ENCODE measurements around the gene RNF222. TPM values are rescaled to one million over a fixed set of nuclear protein-coding genes. Genes with fewer than 3 reads are reported as not detected.

RNF222 gene
- polyA plus RNA-seq, 1 donor (not counting 4 experiments of a cell fraction or from before 2014, with no cell fraction given): 0.18 TPM

DNA sequence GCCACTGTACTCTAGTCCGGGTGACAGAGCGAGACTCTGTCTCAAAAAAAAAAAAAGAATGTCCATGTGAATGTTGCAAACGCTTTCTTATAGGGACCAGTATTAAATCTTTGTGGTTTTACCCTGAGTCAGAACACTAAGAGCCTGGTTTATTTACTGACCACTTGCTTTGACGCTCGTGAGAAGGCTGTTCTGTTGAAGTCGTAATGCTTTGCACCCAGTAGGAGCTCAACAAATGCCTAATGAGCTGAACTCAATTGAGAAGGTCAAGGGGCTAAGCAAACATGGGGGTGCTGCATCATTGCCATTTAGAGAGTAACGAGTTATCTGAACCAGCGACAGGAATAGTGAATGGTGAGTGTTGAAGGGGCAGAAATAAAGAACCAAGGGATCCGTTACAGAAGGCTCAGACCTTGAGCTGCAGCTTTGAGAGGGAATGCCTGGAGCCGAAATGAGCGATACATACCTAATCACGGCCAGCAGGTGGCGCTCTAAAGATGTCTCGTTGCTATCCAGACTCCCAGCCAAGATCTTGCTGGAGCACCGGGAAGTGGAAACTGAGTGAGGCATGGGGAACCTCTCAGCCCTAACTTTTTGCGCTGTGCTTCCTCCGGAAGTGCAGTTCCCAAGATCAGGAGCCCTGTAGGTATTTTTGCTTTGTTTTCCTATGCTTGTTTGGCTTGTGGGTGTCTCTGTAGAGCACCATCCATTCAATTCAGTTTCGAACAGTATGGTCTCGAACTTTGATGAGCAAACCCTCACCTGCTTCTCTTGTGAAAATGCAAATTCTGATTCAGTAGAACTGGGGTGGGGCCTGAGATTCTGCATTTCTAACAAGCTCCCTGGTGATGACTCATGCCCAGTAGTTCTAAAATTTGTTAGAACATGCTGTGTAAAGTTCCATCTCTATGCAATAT, 12.6 kb upstream of the RNF222 start:
- no peaks in the 10 kb centered on the region for H3K79me2 ChIP-seq (ENCODE audit: control insufficient read depth, insufficient read depth, low read length)
- peak; percentile 76 for DNase-seq (ENCODE audit: low read depth, low spot score)
- no peaks in the 10 kb centered on the region for H3K36me3 ChIP-seq (ENCODE audit: control insufficient read depth in 2 of 2, extremely low read depth in 1 of 2, insufficient read depth in 2 of 2, low read length in 2 of 2)
- peak; percentile 97 for FAIRE-seq
- H3K4me2 ChIP-seq (ENCODE audit: control insufficient read depth, extremely low read depth, insufficient read depth, low read depth, low read length): peak overlapping the region; percentile 30
- no peaks in the 10 kb centered on the region for H4K20me1 ChIP-seq (ENCODE audit: control insufficient read depth, extremely low read depth, insufficient read depth, low read length)
- H2AFZ ChIP-seq (ENCODE audit: control insufficient read depth, low read length): peak overlapping the region; percentile 42
- peak overlapping the region in 2 of 3 experiments; percentile 9 to 34 for H3K4me3 ChIP-seq (ENCODE audit: control insufficient read depth in 2 of 3, extremely low read depth in 1 of 3, insufficient read depth in 2 of 3, low read depth in 1 of 3, low read length in 3 of 3)
- peaks cover 18% of the 10 kb centered on the region for H3K4me1 ChIP-seq (ENCODE audit: control insufficient read depth, extremely low read depth, insufficient read depth, low read length)
- H3K27ac ChIP-seq (ENCODE audit: control insufficient read depth, insufficient read depth, low read length): peak overlapping the region; percentile 23
- no peaks in the 10 kb centered on the region for H3K27me3 ChIP-seq (ENCODE audit: control insufficient read depth, extremely low read depth, insufficient read depth, low read length)
- no peak for TF ChIP-seq EZH2 (IDR thresholded peaks at IDR 0.05; ENCODE audit: low read length)
- TF ChIP-seq, protein P1, sequence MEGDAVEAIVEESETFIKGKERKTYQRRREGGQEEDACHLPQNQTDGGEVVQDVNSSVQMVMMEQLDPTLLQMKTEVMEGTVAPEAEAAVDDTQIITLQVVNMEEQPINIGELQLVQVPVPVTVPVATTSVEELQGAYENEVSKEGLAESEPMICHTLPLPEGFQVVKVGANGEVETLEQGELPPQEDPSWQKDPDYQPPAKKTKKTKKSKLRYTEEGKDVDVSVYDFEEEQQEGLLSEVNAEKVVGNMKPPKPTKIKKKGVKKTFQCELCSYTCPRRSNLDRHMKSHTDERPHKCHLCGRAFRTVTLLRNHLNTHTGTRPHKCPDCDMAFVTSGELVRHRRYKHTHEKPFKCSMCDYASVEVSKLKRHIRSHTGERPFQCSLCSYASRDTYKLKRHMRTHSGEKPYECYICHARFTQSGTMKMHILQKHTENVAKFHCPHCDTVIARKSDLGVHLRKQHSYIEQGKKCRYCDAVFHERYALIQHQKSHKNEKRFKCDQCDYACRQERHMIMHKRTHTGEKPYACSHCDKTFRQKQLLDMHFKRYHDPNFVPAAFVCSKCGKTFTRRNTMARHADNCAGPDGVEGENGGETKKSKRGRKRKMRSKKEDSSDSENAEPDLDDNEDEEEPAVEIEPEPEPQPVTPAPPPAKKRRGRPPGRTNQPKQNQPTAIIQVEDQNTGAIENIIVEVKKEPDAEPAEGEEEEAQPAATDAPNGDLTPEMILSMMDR (optimal IDR thresholded peaks at IDR 0.05 in 1 of 3, IDR thresholded peaks at IDR 0.05 in 1 of 3, conservative IDR thresholded peaks at IDR 0.05 in 1 of 3; ENCODE audit: extremely low read depth in 1 of 3, insufficient read depth in 2 of 3, low read length in 3 of 3): peak; percentile 84 to 96 (median 95)
- H3K9me1 ChIP-seq (ENCODE audit: control insufficient read depth, extremely low read depth, insufficient read depth, low read length): no peaks in the 10 kb centered on the region
- H3K9ac ChIP-seq (ENCODE audit: control insufficient read depth, extremely low read depth, insufficient read depth, low read length): no peak overlapping the region
- dilution Hi-C loops (cut with MboI; ENCODE audit: extremely low pct_ligation_motif_present, low sequenced_read_pairs): no loop called here
- no peaks in the 10 kb centered on the region for H3K9me3 ChIP-seq (ENCODE audit: control insufficient read depth, low read depth, low read length)

DNA sequence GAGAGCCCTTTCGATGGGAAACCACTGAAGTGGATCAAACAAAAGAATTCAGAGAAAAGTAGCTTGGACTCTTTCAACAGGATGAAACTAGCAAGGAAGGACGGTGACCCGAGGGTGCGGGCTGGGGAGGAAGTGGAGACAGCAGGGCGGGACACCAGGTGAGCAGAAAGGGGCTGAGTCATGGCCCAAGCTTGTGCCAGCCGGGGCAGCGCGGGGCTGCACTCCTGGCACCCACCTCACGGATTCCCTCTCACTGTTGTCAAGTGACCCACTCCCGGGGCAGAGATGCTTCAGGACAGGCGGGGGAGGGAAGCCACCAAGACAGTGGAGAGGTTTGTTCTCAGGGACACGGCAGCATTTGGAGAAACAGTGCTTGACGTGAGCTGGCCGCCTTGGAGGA, 10.7 kb upstream of the RNF222 start:
- H3K9me1 ChIP-seq (ENCODE audit: control insufficient read depth, extremely low read depth, insufficient read depth, low read length): no peaks in the 10 kb centered on the region
- no peaks in the 10 kb centered on the region for H4K20me1 ChIP-seq (ENCODE audit: control insufficient read depth, extremely low read depth, insufficient read depth, low read length)
- no peak for DNase-seq (ENCODE audit: low read depth, low spot score)
- H3K4me1 ChIP-seq (ENCODE audit: control insufficient read depth, extremely low read depth, insufficient read depth, low read length): peaks cover 18% of the 10 kb centered on the region
- peak overlapping the region; percentile 71 for H2AFZ ChIP-seq (ENCODE audit: control insufficient read depth, low read length)
- H3K4me2 ChIP-seq (ENCODE audit: control insufficient read depth, extremely low read depth, insufficient read depth, low read depth, low read length): peak overlapping the region; percentile 26
- peak overlapping the region in 2 of 3 experiments; percentile 19 to 28 for H3K4me3 ChIP-seq (ENCODE audit: control insufficient read depth in 2 of 3, extremely low read depth in 1 of 3, insufficient read depth in 2 of 3, low read depth in 1 of 3, low read length in 3 of 3)
- peak overlapping the region; percentile 11 for H3K9ac ChIP-seq (ENCODE audit: control insufficient read depth, extremely low read depth, insufficient read depth, low read length)
- dilution Hi-C loops (cut with MboI; ENCODE audit: extremely low pct_ligation_motif_present, low sequenced_read_pairs): no loop called here
- H3K27ac ChIP-seq (ENCODE audit: control insufficient read depth, insufficient read depth, low read length): peak overlapping the region; percentile 42
- FAIRE-seq: peak; percentile 64
- H3K79me2 ChIP-seq (ENCODE audit: control insufficient read depth, insufficient read depth, low read length): no peaks in the 10 kb centered on the region
- H3K36me3 ChIP-seq (ENCODE audit: control insufficient read depth in 2 of 2, extremely low read depth in 1 of 2, insufficient read depth in 2 of 2, low read length in 2 of 2): no peaks in the 10 kb centered on the region
- no peaks in the 10 kb centered on the region for H3K9me3 ChIP-seq (ENCODE audit: control insufficient read depth, low read depth, low read length)
- no peaks in the 10 kb centered on the region for H3K27me3 ChIP-seq (ENCODE audit: control insufficient read depth, extremely low read depth, insufficient read depth, low read length)
- TF ChIP-seq, protein P1 (optimal IDR thresholded peaks at IDR 0.05 in 1 of 3, IDR thresholded peaks at IDR 0.05 in 1 of 3, conservative IDR thresholded peaks at IDR 0.05 in 1 of 3; ENCODE audit: extremely low read depth in 1 of 3, insufficient read depth in 2 of 3, low read length in 3 of 3): no peak
- TF ChIP-seq EZH2 (IDR thresholded peaks at IDR 0.05; ENCODE audit: low read length): no peak
